IMR-90 (cell line): Measurements from ENCODE around the gene TCF20.

Experiments used
- FOS ChIP-seq: fragments of 150-350 bp; IDR thresholded peaks from 2 replicates; pipeline ENCODE4 v1.6.1; 2016; ENCODE audit warnings: low read depth, low read length
- MXI1 ChIP-seq: IDR thresholded peaks from 2 replicates; pipeline ENCODE4 v1.6.1; 2012; ENCODE audit warnings: low read depth, mild to moderate bottlenecking, low read length, moderate library complexity, borderline replicate concordance
- POLR2A ChIP-seq: IDR thresholded peaks from 2 replicates; pipeline ENCODE4 v1.6.1; 2012; ENCODE audit warnings: mild to moderate bottlenecking, low read depth, low read length
- RCOR1 ChIP-seq: IDR thresholded peaks from 2 replicates; pipeline ENCODE4 v1.6.1; 2012; ENCODE audit warnings: mild to moderate bottlenecking, low read length, improper control_type of control experiment; ENCODE audit not compliant: insufficient replicate concordance
- SMC3 ChIP-seq: fragments of 150-350 bp; IDR thresholded peaks from 2 replicates; pipeline ENCODE4 v1.6.1; 2016; ENCODE audit warnings: low read depth, mild to moderate bottlenecking, antibody characterized with exemption, low read length, moderate library complexity
- TF ChIP-seq, protein P1 (sequence below): conservative IDR thresholded peaks from 2 replicates; pipeline ENCODE4 v1.5.1; 2012; ENCODE audit warnings: mild to moderate bottlenecking, low read depth, low read length, improper control_type of control experiment

DNA sequence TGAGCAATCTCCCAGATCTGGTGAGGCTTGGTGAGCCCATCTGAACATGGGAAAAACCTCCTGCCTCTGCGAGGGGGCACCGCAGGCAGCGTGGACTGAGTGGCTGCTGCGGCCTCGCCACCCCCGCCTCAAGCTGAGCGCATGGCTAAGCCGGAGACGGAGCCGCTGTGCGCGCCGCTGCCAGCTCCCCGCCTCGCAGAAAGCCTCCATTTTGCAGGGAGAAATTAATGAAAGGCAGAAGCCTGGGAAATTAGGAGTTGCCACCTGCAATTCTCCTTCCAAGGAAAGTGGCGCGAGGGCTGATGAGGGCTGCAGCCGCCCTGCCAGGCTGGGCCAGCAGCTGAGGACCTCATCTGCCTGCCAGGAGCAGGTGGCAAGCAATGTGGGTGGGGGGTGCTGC lies 35.6 kb upstream of the TCF20 start:
- TF ChIP-seq, protein P1, sequence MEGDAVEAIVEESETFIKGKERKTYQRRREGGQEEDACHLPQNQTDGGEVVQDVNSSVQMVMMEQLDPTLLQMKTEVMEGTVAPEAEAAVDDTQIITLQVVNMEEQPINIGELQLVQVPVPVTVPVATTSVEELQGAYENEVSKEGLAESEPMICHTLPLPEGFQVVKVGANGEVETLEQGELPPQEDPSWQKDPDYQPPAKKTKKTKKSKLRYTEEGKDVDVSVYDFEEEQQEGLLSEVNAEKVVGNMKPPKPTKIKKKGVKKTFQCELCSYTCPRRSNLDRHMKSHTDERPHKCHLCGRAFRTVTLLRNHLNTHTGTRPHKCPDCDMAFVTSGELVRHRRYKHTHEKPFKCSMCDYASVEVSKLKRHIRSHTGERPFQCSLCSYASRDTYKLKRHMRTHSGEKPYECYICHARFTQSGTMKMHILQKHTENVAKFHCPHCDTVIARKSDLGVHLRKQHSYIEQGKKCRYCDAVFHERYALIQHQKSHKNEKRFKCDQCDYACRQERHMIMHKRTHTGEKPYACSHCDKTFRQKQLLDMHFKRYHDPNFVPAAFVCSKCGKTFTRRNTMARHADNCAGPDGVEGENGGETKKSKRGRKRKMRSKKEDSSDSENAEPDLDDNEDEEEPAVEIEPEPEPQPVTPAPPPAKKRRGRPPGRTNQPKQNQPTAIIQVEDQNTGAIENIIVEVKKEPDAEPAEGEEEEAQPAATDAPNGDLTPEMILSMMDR: no peak
- TF ChIP-seq SMC3 (no peak), POLR2A (no peak), FOS (no peak), RCOR1 (no peak), MXI1 (no peak)
